HG03095 (cell line): ENCODE results near the gene ASPHD2.
A peak's percentile ranks its signal among the peaks of the same experiment; 100 is the strongest.

Experiments used
- ATAC-seq: cut with Tn5 transposase; IDR thresholded peaks from one replicate; pipeline ENCODE4 v1.9.1; 2021; ENCODE audit warnings: moderate library complexity; ENCODE audit not compliant: unreplicated experiment

The ASPHD2 gene

DNA sequence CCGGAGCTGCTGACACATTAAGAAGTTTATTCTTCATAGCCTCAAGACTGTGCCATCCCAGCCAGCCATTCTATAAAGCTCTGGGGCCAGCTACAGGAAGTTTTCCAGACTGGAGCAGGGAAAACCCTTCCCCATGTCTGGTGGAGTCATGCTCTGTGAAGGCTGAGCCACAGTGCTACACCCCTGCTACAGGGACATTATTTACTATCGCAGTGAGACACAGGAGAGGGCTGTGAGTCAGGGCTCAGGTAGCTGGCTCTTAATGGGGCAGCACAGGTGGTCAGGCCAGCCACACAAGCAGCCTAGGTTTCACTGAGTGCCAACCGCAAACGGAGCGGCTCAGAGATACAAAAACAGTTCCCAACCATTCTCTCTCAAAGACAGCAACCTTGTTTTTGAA is 42.5 kb downstream of the ASPHD2 start:
- ATAC-seq: no peak

DNA sequence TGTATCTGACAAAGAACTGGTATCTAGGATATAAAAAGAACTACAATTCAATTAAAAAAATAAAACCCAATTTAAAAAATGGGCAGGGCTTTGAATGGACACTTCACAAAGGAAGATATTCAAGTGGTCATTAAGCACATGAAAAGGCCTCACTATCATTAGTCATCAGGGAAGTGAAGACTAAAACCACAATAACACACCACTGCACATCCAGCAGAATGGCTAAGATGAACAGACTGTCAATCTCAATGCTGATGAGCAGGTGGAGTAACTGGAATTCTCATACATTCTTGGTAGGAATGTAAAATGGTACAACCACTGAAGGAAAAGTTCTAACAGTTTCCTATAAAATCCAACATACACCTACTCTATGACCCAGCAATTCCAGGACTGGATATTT is 45.6 kb downstream of the ASPHD2 start:
- ATAC-seq: no peak

DNA sequence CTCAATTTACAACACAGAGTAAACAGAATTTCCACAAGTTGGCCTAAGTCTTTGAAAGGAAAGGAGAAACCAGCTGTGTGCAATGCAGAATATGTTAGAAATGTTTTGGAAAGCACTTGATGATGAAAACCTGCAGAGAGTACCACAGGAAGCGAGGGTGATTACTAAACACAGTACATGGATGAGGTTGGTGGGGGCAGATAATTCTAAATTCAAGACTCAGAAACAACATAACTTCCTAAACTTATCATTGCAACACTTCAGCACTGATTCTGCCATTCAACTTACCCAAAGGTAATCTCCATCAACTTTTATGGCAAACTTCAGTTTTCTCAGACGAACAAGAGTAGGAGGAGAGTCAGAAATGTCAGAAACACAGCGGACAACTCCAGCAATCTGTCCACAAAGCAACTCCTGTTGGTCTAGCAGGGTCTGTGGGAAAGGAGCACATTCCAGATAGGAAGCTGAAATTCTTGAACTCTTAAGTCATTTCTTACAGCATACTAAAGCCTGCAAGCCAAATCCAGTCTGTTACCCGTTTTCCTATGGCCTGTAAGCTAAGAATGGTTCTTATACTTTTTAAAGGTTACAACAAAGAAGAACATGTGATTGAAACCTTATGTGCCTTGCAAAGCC is 47.8 kb downstream of the ASPHD2 start:
- ATAC-seq: no peak

DNA sequence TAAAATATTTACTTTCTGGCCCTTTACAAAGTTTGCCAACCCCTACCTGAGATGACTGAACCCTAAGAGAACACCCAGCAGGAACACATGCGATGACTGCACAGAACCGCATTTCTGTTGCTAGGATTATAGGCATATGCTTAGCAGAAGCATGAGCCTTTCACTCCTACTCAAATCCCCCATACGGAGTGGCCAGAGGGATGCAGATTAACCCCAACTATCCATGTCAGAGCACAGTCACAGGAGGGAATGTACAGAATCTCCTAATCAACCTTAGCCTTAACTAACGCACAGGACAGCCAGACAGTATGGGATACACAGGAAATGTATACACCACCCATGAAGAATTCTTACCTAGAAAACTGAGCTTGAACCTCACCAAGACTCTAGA is 48.3 kb downstream of the ASPHD2 start:
- no peak for ATAC-seq

DNA sequence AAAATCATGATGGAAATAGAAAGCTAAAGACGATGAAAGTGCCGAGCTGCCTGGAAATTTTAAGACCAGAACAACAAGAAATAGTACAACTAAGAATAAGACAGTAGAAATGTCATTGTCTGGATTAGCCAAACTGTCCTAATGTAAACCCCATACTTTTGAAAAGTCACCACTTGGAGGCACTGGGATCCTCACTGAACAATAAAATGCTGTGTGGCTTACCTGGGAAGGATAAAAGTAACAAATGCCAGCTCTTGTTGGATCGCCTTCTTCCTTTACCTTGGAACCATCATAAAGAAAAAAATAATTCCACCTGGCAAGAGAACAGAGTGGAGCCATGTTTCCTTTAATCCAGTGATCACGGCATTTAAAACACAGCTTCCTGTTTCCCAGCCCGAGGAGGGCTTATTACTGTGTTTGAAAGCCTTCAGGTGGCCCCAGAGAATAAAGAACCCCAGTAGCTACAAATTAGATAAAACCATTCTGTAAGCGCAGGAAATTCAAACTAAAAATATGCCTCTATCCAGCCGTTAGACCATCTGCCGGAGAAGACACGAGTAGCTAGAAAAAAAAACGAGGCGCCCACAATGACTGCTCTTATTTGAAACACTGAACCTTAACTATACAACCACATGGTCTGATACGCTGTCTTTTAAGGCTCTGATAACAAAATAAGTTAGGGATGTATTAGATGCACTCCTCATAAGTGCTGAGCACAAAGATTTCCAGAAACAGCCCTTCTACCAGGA is 50.2 kb downstream of the ASPHD2 start:
- no peak for ATAC-seq

DNA sequence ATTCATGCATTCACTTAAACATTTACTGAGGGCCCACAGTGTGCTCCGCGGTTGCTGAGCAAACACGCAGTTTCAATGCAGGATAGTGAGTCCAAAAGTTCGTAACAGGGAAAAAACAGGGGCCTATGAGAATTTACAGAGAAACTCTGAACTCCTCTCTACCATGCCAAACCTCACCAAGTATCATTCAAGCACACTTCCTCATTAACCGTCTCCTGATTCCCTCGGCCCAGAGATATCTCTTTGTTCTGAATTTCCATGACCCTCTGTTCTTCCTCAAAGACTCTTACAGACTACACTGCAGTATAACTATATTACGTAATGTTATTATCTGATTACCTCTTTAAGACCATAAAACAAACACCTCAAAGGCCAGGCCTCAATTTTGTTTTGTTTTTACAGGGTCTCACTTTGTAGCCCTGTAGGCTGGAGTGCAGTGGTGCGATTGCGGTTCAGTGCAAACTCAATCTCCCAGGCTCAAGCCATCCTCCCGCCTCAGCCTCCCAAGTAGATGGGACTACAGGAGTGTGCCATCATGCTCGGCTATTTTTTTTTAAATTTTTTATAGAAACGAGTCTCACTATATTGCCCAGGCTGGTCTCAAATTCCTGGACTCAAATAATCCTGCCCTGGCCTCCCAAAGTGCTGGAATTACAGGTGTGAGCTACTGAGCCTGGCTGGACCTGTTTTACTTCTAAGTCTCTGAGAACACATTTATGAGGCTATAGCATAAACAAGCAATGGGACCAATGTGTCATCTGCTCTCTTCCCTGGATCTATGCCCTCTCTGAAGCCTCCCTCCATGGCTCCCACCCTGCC is 50.9 kb downstream of the ASPHD2 start:
- ATAC-seq: no peak

DNA sequence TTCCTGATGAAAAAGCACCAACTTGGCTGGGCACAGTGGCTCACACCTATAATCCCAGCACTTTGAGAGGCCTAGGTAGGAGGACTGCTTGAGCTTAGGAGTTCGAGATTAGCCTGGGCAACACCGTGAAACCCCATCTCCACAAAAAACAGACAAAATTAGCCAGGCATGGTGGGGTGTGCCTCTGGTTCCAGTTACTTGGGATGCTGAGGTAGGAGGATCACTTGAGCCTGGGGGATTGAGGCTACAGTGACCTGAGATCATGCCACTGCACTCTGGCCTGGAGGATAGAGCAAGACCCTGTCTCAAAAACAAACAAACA is 51.5 kb downstream of the ASPHD2 start:
- ATAC-seq: no peak

DNA sequence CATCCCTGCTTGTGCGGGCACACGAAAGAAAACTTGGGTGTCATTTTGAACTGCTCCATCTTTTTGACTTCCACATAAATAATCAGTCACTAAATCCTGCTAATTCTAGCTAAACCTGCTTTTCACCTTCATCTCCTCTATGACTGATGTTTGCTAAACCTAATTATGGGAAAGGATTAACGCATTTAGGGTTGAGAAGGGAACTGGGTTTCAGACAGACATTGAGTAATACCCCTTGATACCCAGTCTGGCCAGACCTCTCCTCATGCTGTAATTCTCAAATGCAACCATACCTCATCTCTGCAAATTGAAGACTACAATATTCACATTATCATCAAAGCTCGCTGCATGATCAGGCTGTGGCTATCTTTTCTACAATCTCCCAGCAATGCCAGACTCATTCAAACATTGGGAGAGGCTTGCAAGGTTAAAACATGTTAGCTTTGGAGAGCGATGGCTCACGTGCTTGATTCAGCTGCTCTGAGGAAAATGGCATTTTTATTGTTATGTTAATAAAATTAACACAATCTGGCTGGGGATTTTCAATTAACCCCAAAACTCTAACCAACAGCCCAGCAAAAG is 52.1 kb downstream of the ASPHD2 start:
- no peak for ATAC-seq

DNA sequence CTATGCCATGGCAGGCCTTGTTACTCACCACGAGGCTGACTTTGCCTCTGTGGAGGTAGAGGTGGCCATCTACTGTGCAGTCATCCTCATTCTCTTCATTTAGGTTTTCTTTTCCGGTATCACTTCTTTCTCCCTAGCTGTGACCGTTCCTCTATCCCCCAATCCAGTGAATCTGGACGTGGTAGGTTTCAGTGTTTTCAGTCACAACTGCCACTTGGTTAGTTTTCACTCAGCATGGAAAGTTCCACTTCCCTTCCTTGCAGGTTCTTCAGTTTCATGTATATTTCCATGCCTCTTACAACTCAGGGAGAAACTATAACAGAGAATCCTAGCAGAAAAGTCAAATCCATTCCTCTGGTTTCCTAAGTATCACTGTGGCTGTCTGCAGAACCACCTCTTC is 52.6 kb downstream of the ASPHD2 start:
- ATAC-seq: no peak

DNA sequence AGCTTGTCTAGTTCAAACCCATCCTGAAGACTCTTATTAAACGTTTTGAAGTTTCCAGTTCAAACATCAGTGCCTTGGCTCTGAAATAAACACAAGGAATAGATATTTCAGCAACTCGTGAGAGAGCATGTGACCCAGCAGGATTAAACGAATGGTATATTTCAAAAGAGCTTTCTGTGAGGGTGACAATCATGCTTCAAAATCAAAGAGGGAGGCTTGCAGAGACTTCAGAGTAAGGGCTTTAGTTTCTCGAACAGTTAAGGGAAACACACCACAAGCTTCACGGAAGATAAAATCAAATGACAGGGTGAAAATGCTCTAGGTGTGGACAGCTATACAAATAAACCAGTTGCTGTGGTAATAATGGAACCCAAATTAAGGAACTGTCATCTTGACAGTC is 53.1 kb downstream of the ASPHD2 start:
- ATAC-seq: no peak

DNA sequence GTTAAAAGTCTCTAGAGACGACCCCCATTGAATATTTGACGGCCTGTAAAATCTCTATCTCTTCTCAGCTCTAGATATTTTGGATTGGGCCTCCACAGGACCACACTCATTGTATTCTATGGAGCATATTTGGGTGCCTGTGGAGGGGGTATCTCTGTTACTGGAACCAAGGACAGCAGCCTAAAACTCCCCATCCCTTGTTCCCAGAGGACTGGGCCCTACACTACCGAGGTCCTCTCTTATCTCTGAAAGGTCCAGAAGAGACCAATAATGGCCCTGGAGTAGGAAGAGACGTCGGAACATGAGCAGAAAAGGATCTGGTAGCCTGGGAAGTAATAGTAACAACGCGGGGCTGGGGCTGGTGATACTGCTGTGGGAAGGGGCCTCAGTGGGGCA is 54.0 kb downstream of the ASPHD2 start:
- ATAC-seq: peak; percentile 2

DNA sequence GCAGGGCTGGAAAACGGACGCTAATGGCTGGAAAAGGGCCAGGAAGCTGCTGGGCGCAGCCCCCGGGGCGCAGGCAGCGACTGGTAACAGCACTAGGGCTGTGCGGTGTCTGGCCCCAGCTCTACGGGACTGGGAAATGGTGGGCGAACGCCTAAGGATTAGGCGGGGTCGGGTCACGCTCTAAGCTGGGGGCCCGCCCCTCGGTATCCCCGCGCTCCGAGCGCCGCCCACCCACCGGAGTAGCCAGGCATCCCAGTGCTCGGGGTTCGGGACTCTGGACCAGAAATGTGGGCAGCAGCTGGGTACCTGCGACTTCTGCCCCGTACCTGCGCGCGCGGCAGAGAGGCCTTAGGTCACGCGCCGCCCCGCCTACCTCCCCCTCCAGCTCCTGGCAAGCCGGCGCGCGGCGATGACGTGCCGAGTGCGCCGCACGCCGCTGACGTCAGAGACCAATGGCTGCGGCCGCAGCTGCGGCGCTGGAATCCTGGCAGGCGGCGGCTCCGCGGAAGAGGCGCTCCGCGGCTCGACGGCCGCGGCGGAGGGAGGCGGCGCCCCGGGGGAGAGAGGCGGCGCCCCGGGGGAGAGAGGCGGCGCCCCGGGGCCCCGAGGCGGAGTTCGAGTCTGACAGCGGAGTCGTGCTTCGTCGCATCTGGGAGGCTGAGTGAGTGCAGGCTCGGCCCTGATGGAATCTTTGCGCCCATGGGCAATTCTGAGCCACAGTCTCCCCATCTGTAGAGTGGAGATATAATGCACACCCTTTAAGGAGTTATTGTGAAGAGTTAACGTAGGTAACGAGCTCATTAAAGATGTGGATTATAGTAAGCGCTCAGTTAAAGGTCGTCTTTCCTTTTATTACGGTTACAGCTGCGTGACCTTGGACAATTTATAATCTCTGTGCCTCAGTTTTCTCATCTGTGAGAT is 54.6 kb downstream of the ASPHD2 start, which contains the start of the genes HPS4 and SRRD:
HPS4 (minus strand) TSS at position 345 of the 921 bp plus-strand sequence. CDS start 2,021 bp downstream, outside the sequence.
SRRD (plus strand) TSS at position 439 of the 921 bp plus-strand sequence; CDS start at position 453, 14 bp downstream.
- peak; percentile 51 for ATAC-seq

DNA sequence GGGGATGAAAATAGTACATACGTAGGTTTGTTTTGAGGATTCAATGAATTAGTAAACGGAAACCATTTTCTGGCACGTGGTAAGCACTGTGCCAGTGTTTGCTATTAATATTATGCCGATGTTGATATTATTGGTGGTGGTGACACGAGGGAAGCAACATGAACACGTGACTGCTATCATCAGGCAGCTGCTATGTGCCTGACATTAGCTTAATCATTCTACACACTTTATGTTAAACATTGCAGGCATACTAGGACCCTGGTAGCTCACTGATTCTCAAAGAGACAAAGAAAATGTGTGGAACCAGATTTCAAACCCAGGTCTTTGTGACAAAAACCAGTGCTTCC is 55.3 kb downstream of the ASPHD2 start:
- ATAC-seq: no peak

DNA sequence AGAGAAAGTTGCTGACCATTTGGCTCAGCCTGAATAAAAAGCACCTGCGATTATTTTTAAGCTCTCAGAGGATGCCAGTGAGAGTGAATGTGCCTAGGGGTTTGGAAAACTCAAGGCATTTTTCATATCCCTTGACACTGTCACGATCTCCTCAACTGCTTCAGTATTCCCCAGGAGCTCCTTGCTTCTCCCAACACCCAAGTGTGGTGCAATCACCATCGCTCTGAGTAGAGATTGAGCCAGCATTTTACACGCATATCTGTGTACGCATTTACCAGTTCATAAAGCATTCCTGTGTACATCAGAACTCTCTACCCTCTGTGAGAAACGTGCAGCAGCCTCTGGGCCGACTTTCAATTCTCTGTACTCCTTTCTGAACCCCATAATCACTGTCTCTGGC is 56.0 kb downstream of the ASPHD2 start:
- no peak for ATAC-seq

DNA sequence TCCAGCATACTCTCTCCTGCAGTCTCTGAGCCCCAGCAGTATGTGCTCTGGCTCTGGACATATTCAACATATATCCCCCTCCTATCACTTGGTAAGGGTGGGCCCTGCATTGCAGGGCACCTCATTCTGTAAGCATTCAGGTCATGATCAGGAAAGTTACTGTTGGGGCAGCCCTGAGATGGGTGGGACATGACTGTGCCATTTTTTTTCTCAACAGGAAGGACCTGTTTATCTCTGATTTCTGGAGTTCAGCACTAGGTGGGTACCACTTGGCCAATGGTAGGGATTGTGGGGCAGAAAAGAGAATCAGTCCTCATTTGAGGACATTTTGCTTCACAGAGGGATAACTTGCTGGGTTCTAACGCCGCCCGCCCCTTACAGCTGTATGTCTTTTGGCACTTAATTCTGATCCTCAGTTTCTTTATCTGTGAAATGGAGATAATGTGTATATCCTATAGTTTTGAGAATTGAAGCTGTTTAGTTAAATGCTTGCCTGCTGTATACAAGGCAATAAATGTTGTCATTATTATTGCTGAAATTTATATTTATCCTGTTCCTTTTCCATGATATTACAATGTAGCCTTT is 56.8 kb downstream of the ASPHD2 start:
- ATAC-seq: no peak

DNA sequence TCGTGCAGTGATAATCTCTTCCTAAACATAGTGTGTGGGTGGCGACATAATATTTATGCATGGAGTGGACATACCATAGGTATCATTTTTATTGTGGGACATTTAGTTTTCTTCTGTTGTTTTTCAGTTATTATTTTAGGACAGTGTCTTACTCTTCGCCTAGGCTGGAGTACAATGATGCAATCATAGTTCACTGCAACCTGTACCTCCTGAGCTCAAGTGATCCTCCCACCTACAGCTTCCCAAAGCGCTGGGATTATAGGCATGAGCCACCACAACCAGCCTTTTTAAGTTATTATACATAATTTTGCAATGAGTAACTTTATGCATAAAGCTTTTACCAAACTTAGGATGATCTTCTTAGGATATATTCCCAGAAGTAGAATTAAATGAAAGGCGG is 57.3 kb downstream of the ASPHD2 start:
- no peak for ATAC-seq

DNA sequence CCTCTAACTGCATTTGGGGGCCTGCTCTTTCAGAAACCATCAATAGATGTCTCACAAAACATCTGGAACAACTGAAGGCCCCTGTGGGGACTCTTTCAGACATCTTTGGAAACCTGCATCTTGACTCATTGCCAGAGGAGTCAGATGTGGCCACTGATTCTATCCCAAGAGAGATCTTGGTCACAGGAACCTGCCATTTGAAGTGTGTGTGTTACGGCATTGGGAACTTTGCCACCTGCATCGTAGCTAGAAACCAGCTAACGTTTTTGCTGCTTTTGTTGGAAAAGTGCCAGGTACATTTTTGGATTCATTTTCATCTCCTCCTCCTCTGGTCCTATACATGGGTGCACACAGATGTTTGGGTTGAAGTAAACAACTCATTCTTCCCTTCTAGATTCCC is 58.9 kb downstream of the ASPHD2 start:
- ATAC-seq: no peak

DNA sequence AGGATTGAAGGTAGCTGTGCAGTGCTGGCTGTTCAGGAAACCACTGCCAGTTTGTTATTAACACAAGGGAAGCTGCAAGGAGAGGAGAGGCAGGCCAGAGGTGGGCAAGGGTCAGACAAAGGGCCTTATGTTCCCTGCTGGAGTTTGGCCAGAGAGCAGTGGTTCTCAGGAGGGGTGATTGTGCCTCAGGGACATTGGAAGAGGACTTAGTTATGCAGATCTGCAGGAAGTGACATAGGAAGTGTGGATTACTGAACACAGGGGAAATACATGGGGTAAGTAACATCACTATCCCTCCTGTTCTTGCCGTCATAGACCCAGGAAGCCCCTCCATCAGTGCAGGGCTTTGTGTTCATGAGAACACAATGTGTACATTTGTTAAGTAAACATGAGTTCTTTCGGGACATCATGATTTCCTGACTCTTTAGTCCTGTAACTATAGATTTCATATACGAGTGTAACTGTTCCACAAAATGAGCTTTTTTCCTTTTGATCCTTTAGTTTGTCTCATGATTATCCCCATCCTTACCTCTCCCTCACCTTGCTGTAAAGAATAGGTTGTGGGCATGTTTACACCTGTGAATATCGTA is 60.5 kb downstream of the ASPHD2 start:
- no peak for ATAC-seq

DNA sequence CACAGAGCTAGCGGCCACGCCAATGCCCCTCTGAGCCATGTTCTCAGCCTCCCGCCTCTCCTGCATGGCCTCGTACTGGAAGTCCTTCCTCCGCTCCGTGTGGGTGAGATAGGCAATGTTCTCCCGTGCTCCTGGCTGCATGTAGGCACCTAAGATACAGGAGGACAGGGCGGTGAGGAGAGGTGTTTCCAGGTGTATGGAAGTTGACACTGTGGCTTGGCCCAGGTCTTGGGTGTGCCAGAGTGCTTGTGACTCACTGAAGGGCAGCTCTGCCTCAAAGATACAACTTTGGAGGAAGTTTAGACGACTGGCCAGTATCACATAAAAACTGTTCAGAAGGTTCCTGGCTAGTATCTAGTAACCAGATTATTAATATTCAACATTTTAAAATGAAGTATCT is 63.2 kb downstream of the ASPHD2 start:
- no peak for ATAC-seq

DNA sequence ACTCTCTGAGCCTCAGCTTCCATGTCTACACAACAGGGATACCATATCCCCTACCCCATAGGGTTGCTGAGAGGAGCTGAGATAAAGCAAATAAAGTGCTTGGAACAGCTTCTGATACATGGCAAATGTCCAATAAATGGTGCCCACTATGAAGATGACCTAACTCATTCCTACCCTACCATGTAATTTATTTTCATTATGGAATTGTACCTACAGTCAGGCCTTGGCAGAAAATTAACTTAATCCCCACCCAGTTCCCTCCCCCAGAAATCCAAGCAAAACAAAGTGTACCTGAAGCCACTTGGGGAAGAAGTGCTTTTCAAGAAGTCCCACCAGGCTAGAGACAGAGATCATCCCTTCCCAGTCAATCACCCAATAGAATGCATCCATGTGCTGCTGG is 65.4 kb downstream of the ASPHD2 start:
- ATAC-seq: no peak
